ENCODE measurements around the gene GNG12. TPM values are rescaled to one million over a fixed set of nuclear protein-coding genes. Genes with fewer than 3 reads are reported as not detected.

Gene GNG12
- total RNA-seq, 1 experiment from 2014 or later, result 70.0 TPM

DNA sequence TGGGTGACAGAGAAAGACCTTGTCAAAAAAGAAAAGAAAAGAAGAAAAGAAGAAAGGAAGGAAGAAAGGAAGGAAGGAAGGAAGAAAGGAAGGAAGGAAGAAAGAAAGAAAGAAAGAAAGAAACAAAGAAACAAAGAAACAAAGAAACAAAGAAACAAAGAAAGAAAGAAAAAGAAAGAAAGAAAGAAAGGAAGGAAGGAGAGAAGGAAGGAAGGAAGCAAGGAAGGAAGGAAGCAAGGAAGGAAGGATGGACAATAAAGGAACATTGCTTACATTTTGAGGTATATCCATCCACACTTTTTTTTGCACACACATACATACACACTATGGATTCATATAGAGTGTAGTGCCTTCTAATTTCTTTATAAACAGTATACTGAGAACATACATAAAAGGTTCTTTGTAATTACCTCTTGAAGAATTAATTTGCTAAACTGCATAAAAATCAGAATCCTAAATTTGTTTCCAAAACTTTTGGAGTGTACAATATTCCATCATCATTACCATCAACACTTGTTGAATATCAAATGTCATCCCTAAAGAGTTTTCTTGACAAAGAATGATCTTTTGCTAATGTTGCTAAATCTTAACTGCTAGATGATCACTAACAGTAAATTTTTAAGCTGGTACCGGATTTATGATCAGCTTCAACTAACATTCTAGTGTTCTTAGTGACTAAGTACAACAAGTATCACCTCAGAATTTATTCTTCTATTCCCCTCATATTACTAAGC lies 159.6 kb downstream of the GNG12 start:
- TF ChIP-seq, protein P1, sequence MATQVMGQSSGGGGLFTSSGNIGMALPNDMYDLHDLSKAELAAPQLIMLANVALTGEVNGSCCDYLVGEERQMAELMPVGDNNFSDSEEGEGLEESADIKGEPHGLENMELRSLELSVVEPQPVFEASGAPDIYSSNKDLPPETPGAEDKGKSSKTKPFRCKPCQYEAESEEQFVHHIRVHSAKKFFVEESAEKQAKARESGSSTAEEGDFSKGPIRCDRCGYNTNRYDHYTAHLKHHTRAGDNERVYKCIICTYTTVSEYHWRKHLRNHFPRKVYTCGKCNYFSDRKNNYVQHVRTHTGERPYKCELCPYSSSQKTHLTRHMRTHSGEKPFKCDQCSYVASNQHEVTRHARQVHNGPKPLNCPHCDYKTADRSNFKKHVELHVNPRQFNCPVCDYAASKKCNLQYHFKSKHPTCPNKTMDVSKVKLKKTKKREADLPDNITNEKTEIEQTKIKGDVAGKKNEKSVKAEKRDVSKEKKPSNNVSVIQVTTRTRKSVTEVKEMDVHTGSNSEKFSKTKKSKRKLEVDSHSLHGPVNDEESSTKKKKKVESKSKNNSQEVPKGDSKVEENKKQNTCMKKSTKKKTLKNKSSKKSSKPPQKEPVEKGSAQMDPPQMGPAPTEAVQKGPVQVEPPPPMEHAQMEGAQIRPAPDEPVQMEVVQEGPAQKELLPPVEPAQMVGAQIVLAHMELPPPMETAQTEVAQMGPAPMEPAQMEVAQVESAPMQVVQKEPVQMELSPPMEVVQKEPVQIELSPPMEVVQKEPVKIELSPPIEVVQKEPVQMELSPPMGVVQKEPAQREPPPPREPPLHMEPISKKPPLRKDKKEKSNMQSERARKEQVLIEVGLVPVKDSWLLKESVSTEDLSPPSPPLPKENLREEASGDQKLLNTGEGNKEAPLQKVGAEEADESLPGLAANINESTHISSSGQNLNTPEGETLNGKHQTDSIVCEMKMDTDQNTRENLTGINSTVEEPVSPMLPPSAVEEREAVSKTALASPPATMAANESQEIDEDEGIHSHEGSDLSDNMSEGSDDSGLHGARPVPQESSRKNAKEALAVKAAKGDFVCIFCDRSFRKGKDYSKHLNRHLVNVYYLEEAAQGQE (IDR thresholded peaks at IDR 0.05; ENCODE audit: insufficient read depth in 1 of 2, low read depth in 2 of 2, low read length in 1 of 2), result no peak
- TF ChIP-seq SIN3A (IDR thresholded peaks at IDR 0.05; ENCODE audit: borderline replicate concordance, insufficient read depth, low read depth, low read length), result no peak
- no peak for TF ChIP-seq POLR2AphosphoS5 (IDR thresholded peaks at IDR 0.05; ENCODE audit: low read depth, low read length)
- no peak for TF ChIP-seq TCF7L2 (IDR thresholded peaks at IDR 0.05; ENCODE audit: low read depth, low read length)
- TF ChIP-seq, protein P2, sequence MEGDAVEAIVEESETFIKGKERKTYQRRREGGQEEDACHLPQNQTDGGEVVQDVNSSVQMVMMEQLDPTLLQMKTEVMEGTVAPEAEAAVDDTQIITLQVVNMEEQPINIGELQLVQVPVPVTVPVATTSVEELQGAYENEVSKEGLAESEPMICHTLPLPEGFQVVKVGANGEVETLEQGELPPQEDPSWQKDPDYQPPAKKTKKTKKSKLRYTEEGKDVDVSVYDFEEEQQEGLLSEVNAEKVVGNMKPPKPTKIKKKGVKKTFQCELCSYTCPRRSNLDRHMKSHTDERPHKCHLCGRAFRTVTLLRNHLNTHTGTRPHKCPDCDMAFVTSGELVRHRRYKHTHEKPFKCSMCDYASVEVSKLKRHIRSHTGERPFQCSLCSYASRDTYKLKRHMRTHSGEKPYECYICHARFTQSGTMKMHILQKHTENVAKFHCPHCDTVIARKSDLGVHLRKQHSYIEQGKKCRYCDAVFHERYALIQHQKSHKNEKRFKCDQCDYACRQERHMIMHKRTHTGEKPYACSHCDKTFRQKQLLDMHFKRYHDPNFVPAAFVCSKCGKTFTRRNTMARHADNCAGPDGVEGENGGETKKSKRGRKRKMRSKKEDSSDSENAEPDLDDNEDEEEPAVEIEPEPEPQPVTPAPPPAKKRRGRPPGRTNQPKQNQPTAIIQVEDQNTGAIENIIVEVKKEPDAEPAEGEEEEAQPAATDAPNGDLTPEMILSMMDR (IDR thresholded peaks at IDR 0.05), result no peak
- H3K27ac ChIP-seq (ENCODE audit: low read length), result peak overlapping the region; percentile 37; the same call in 1 of the 2 replicates
- intact Hi-C loops (cut with micrococcal nuclease; ENCODE audit: unreplicated experiment) (no loop called here), in situ Hi-C loops (cut with HindIII; ENCODE audit: low pct_unique_long_range_greater_than_20kb, low sequenced_read_pairs) (loop anchor here (25.0 kb wide), 1 partner anchor 136 kb away; no protein-coding TSS in a partner anchor)
- H3K27me3 ChIP-seq (ENCODE audit: control insufficient read depth, insufficient read depth, low read length), result no peaks in the 10 kb centered on the region
- CTCF ChIA-PET, result no interaction called here
- POLR2A ChIA-PET, result interaction anchor here (1.0 kb wide), 1 partner anchor 9 kb away, joined by 3 read pairs; no protein-coding TSS in a partner anchor
- peaks cover 30% of the 10 kb centered on the region for H3K4me1 ChIP-seq (ENCODE audit: control insufficient read depth, insufficient read depth, low read length)
- no peaks in the 10 kb centered on the region for H3K36me3 ChIP-seq (ENCODE audit: control insufficient read depth, insufficient read depth, low read length)
- ATAC-seq (no peak), DNase-seq (ENCODE audit: low read depth, low spot score) (no peak)
- H3K9me3 ChIP-seq (ENCODE audit: control insufficient read depth, insufficient read depth, low read depth, low read length), result no peaks in the 10 kb centered on the region
- H3K4me3 ChIP-seq (ENCODE audit: low read depth in 2 of 2, low read length in 2 of 2), result no peak overlapping the region
- BruUV-seq (replicated peaks), result no TSS peak

DNA sequence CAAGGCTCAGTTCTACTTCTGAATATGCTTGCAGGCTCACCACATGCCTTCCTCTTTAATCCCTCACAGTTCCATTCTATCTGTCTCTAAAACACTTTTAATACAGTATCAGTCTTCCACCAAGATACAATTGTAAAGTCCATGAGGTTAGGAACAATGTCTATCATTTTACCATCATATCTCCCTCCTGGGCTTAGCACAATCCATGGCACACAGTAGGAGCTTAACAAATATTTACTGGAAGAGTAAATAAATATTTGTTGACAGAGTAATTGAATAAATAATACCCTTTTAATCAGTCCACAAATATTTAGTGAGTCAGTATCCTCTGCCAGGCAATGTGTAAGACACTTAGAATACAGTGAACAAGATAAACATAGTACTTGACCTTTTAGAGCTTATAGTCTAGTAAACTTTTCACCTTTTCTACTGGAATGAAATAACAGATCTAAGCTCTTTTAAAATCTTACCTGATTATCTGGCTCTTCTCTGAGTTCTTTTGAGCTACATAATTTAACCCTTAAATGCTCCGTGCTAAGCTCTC lies 160.9 kb downstream of the GNG12 start:
- in situ Hi-C loops (cut with HindIII; ENCODE audit: low pct_unique_long_range_greater_than_20kb, low sequenced_read_pairs) (loop anchor here (25.0 kb wide), 1 partner anchor 135 kb away; no protein-coding TSS in a partner anchor), intact Hi-C loops (cut with micrococcal nuclease; ENCODE audit: unreplicated experiment) (no loop called here)
- POLR2A ChIA-PET, result interaction anchor here (0.5 to 1.0 kb wide), 3 partner anchors 10 to 25 kb away, joined by 3 to 5 read pairs (median 3); partner anchors contain the start of gene GADD45A
- H3K27me3 ChIP-seq (ENCODE audit: control insufficient read depth, insufficient read depth, low read length), result no peaks in the 10 kb centered on the region
- no peak for DNase-seq (ENCODE audit: low read depth, low spot score)
- H3K4me1 ChIP-seq (ENCODE audit: control insufficient read depth, insufficient read depth, low read length), result peaks cover 23% of the 10 kb centered on the region
- TF ChIP-seq, protein P2 (IDR thresholded peaks at IDR 0.05), result no peak
- TF ChIP-seq TCF7L2 (IDR thresholded peaks at IDR 0.05; ENCODE audit: low read depth, low read length), result no peak
- TF ChIP-seq, protein P1 (IDR thresholded peaks at IDR 0.05; ENCODE audit: insufficient read depth in 1 of 2, low read depth in 2 of 2, low read length in 1 of 2), result no peak
- no peak for TF ChIP-seq POLR2AphosphoS5 (IDR thresholded peaks at IDR 0.05; ENCODE audit: low read depth, low read length)
- no peak for TF ChIP-seq SIN3A (IDR thresholded peaks at IDR 0.05; ENCODE audit: borderline replicate concordance, insufficient read depth, low read depth, low read length)
- peak; percentile 55 for ATAC-seq
- H3K9me3 ChIP-seq (ENCODE audit: control insufficient read depth, insufficient read depth, low read depth, low read length), result no peaks in the 10 kb centered on the region
- no peak overlapping the region; the same call in 1 of the 2 replicates for H3K27ac ChIP-seq (ENCODE audit: low read length)
- CTCF ChIA-PET, result interaction anchor here (0.9 kb wide), 1 partner anchor 13 kb away, joined by 5 read pairs; the partner anchor contains the start of gene GADD45A
- H3K36me3 ChIP-seq (ENCODE audit: control insufficient read depth, insufficient read depth, low read length), result no peaks in the 10 kb centered on the region
- no peak overlapping the region for H3K4me3 ChIP-seq (ENCODE audit: low read depth in 2 of 2, low read length in 2 of 2)
- BruUV-seq (replicated peaks), result no TSS peak

Measured in Panc1 (cell line).